C4-2B (cell line): ENCODE measurements around the gene GPR146.

Experiments used
- H3K27ac ChIP-seq: fragments of 450-650 bp; 2 replicates; pipeline ENCODE4 v1.5.1; 2017
- ZFX ChIP-seq: fragments of 450-650 bp; IDR thresholded peaks from 2 replicates; pipeline ENCODE4 v1.6.1; 2017
- TF ChIP-seq, protein P1 (sequence below): fragments of 450-650 bp; conservative IDR thresholded peaks from 2 replicates; pipeline ENCODE4 v1.5.1; 2017; ENCODE audit warnings: mild to moderate bottlenecking

The GPR146 gene

DNA sequence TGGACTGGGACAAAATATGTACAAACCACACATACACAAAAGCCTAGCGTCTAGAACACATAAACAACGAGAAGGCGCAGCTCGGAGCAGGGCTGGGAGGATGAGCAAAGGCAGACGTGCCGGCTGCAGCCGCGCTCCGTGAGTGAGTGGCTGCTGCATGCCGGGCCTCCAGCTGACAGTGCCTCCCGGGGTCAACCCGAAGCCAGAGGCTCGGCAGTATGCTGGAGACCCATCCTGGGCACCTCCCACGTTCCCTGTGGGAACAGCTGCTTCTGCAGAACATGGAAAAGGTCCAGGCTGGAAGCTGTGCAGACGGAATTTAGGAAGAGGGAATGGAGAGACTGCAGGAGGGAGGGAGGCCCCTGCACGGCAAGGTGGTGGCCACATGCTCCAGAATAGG lies 3.6 kb upstream of the GPR146 start:
- no peak overlapping the region for H3K27ac ChIP-seq
- TF ChIP-seq, protein P1, sequence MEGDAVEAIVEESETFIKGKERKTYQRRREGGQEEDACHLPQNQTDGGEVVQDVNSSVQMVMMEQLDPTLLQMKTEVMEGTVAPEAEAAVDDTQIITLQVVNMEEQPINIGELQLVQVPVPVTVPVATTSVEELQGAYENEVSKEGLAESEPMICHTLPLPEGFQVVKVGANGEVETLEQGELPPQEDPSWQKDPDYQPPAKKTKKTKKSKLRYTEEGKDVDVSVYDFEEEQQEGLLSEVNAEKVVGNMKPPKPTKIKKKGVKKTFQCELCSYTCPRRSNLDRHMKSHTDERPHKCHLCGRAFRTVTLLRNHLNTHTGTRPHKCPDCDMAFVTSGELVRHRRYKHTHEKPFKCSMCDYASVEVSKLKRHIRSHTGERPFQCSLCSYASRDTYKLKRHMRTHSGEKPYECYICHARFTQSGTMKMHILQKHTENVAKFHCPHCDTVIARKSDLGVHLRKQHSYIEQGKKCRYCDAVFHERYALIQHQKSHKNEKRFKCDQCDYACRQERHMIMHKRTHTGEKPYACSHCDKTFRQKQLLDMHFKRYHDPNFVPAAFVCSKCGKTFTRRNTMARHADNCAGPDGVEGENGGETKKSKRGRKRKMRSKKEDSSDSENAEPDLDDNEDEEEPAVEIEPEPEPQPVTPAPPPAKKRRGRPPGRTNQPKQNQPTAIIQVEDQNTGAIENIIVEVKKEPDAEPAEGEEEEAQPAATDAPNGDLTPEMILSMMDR, result no peak
- TF ChIP-seq ZFX, result no peak

DNA sequence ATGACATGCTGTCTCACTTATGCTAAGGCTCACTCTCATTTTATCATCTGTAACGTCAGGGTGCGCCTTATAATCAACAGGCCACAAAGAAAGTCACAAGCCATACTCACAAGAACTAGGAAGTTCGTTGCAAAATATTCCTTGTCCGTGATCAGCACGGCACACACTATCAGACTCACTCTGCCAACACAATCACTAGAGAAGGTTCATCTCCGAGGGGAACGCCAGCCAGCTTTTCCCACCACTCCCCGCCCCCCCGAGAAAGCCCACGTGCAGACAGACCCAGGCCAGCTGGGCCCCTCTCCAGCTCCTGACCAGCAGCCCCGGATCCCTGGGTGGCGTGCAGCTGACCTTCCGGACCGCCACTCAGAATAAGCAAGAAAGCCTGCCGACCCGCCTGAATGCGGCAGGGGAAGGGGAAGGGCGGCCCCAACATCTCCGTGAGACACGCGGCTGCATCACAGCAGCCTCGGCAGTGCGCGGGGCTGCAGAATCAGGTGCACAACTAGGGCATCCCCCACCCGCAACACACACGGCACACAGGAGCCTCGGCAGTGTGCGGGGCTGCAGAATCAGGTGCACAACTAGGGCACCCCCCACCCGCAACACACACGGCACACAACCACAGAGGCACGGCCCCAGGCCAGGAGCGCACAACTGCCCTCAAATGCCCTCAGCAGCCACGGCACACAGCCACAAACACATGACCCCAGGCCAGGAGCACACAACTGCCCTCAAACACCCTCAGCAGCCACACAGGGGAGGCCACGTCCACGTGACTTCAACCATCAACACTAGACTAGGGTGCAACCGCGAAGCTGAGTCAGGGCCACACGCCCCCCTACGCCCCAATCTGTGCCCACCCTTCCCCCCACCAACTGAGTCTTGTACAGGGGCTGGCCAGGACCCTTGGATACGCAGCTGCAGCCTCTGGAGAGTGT lies 2.5 kb upstream of the GPR146 start:
- peak overlapping the region; percentile 91 for H3K27ac ChIP-seq
- TF ChIP-seq ZFX, result no peak
- TF ChIP-seq, protein P1, result no peak

DNA sequence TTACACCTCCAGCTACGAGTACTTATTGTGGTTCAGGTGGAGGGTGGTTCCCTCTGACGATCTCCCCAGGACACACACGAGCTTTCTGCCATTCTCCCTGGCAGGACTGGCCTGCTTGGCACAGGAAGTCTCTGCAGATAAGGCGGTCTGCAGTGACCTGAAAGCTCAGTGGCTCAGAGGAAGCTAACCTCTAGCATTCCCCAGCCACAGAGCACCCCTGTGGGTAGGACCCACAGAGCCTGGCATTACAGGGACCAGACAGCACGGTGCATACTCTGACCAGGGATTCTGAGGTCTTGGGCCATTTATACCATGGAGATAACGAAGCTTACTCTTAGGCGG lies 1.9 kb upstream of the GPR146 start:
- no peak for TF ChIP-seq ZFX
- TF ChIP-seq, protein P1, result no peak
- peak overlapping the region; percentile 91 for H3K27ac ChIP-seq

DNA sequence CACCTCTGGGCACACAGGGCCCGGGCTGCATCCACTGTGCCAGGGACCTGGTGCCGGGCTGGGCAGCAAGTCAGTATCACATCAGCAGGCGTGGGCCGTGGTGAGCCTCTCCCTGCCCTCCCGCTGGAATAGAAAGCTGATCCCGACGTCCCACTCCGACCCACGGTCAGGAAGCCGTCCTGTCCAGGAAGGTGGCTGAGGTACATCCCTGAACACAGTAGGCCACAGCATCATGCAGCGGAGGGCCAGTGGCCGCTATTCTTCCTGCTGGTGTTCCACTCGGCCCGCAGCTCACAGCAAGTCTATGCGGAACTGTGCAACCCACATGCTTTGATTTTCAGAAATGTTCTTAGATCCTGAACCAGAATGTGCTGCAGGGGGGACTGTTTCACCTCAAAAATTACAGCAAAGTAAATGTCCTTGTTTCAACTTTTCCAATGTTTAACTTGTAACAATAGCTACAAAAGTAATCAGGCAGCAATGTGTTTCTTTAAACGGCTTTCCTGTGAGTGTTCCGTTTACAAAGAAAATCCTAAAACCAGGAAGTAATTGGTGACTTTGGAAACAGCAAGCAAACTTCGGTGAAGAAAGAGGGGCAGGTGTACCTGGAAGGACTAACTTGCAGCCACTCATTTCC lies 676 bp upstream of the GPR146 start:
- peak overlapping the region; percentile 91 for H3K27ac ChIP-seq
- TF ChIP-seq ZFX, result no peak
- TF ChIP-seq, protein P1, result no peak

DNA sequence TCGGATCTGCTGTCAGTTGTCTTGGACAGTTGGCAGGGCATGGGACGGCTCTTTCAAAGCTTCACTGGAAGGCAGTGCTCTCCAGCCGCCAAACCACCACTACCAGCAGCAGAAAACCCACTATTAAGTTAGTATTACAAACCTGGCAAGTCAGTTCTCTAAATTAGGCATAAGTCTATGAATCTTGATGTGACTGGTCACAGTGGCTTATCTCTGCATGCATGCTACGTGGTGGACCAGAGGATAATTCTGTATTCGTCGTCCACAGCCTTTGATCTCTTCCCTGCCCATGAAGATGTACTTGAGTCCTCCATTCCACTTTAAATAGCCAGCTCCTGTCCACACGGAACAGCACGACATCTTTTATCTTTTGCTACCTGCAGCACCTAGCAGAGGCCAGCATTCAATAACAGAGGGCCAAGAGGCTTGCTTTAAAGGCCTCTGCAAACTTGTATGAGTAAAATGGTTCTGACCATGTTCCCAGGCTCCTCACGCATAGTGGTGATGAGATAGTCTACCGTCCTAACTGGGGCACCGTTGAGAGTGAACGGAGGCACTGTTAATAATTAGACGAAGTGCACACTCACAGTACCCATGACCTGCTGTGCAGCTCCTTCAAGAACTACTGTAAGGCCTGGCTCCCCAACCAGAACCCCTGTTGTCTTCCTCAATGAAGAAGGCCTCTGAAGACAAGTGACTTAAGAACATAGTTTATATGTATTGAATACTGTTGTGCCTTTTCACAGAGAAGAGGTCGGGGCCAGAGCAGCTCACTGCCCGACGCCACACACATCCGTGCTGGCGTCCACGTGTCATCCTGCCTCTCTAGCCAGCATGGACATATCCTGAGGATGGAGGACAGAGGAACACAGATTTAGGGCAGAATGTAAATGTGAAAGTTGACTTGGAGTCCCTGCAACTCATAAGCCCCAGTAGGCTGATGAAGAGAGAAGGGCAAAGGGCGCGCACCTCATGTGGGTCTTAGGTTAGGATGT lies 1.0 kb downstream of the GPR146 start:
- peak overlapping the region; percentile 91; the same call in 1 of the 2 replicates for H3K27ac ChIP-seq
- TF ChIP-seq, protein P1, result no peak
- no peak for TF ChIP-seq ZFX

DNA sequence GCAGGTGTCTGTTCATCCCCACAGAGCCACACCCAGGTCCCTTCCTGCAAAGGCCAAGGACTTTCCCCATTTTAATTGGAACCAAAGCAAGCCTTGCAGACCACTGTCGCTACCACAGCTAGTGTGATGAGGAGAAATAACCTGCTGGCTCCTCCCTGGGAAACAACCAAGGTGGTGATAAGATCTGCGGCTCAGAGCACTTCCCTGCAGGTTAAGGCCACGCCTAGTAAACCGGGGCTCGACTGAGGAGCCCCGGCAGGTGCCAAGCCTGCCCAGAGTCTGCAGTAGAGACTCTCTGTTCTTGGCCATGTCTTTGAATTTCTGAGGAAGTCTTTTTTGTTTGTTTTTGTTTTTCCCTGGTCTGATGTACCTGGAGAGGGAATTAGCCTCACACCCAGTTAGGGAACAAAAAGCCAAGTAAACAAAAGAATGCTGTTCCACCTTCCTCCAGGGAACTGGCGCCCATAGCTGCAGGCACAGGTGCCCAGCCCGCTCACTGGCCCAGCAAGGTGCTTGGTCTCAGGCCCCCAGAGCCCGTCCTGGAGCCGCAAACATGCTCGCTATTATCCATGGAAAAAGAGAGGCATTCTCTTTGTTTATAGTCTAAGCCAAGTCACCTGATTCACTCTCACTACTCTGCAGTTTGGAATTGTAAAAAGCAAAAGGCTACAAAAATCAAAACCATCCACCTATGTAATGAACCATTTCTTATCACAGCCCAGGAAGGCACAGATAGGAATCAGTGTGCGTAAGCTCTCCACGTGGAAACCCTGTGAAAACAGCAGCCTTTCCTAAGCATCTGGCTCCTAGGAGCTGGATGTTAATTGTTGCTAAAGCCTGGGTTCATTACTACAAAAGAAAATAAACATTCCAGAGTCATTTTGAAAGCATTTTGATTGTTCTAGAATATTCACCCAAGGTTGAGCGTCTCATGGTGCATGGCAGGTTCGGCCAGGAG lies 2.7 kb downstream of the GPR146 start:
- no peak for TF ChIP-seq ZFX
- TF ChIP-seq, protein P1, result no peak
- H3K27ac ChIP-seq, result peak overlapping the region; percentile 55
